ENCODE measurements around the gene TEKT1. TPM values are rescaled to one million over a fixed set of nuclear protein-coding genes. Genes with fewer than 3 reads are reported as not detected.
A peak's percentile ranks its signal among the peaks of the same experiment; 100 is the strongest.
"Not testable (repeated sequence)": the region's sequence is repeated elsewhere in the genome, so short reads cannot be mapped to it uniquely, and the experiment has no call there.

TEKT1 gene
- total RNA-seq, 8 experiments from 2014 or later, result 0.05 to 17.0 (median 0.17) TPM; not detected in 3

DNA sequence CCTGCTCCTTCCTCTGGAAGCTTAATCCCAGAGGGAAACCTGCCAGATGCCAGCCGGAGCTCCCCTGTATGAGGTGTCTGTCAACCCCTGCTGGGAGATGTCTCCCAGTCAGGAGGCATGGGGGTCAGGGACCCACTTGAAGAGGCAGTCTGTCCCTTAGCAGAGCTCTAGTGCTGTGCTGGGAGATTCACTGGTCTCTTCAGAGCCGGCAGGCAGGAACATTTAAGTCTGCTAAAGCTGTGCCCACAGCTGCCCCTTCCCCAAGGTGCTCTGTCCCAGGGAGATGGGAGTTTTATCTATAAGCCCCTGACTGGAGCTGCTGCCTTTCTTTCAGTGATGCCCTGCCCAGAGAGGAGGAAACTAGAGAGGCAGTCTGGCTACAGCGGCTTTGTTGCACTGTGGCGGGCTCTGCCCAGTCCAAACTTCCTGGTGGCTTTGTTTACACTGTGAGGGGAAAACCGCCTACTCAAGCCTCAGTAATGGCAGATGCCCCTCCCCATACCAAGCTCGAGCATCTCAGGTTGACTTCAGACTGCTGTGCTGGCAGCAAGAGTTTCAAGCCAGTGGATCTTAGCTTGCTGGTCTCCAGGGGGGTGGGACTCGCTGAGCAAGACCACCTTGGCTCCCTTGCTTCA, 17.1 kb upstream of the TEKT1 start:
- not testable (repeated sequence) for H3K4me1 ChIP-seq (replicated peaks in 1 of 2); ATAC-seq (replicated peaks in 6 of 8); H3K4me3 ChIP-seq; H3K27ac ChIP-seq
- WGBS, 10 experiments, result 43 to 100% (median 65%) methylated on average over 1 to 5 of the region's 7 CpGs; no CpG with 5 or more reads in 6 of the 10 experiments
- in situ Hi-C loops (cut with MboI; ENCODE audit: low pct_unique_long_range_greater_than_20kb in 2 of 9, low sequenced_read_pairs in 9 of 9, unreplicated experiment in 9 of 9), result loop anchor here in 2 of 9 experiments (10.0 to 25.0 kb wide), 2 partner anchors 184 to 186 kb away; partner anchors contain the start of genes C17orf100 (in 1 of the 2) and MED31 (in 1 of the 2)

DNA sequence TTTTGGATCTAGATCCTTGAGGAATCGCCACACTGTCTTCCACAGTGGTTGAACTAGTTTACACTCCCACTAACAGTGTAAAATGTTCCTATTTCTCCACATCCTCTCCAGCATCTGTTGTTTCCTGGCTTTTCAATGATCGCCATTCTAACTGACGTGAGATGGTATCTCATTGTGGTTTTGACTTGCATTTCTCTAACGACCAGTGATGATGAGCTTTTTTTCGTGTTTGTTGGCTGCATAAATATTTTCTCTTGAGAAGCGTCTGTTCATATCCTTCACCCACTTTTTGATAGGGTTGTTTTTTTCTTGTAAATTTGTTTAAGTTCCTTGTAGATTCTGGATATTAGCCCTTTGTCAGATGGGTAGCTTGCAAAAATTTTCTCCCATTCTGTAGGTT, 14.6 kb upstream of the TEKT1 start:
- in situ Hi-C loops (cut with MboI; ENCODE audit: low pct_unique_long_range_greater_than_20kb in 2 of 9, low sequenced_read_pairs in 9 of 9, unreplicated experiment in 9 of 9), result loop anchor here in 2 of 9 experiments (10.0 to 25.0 kb wide), 2 partner anchors 181 to 184 kb away; partner anchors contain the start of genes C17orf100 (in 1 of the 2) and MED31 (in 1 of the 2)
- H3K27ac ChIP-seq; H3K4me1 ChIP-seq (replicated peaks in 1 of 2); H3K4me3 ChIP-seq; ATAC-seq (replicated peaks in 6 of 8): not testable (repeated sequence)
- 40 to 83% (median 64%) methylated on average over 2 to 6 of the region's 6 CpGs; no CpG with 5 or more reads in 1 of the 10 experiments for WGBS, 10 experiments

DNA sequence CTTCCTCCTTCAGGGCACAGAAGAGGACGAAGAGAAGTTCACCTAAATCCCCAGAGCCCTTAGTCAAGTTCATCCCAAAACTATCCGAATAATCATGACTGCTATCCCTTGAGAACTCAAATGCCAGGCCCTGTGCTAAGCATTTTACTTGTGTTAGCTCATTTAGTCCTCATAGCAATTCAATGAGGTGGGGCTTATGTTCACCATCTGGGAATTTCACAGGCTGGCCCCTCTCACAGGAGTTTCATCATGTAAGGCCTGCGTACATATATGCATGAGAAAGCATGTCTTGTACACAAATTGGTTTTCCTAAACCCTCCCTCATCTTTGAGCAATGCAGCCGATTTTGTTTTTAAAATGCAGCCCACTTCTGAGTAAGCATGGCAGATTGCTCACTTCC, 12.9 kb upstream of the TEKT1 start:
- peak in 3 of 8 experiments; percentile 26 to 93 (median 50) for ATAC-seq (replicated peaks in 6 of 8)
- not testable (repeated sequence) for H3K27ac ChIP-seq; H3K4me3 ChIP-seq; H3K4me1 ChIP-seq (replicated peaks in 1 of 2)
- in situ Hi-C loops (cut with MboI; ENCODE audit: low pct_unique_long_range_greater_than_20kb in 2 of 9, low sequenced_read_pairs in 9 of 9, unreplicated experiment in 9 of 9), result loop anchor here in 2 of 9 experiments (10.0 to 25.0 kb wide), 2 partner anchors 180 to 182 kb away; partner anchors contain the start of genes C17orf100 (in 1 of the 2) and MED31 (in 1 of the 2)
- 0 to 100% (median 56%) methylated on average over 1 to 4 of the region's 4 CpGs; no CpG with 5 or more reads in 2 of the 10 experiments for WGBS, 10 experiments

DNA sequence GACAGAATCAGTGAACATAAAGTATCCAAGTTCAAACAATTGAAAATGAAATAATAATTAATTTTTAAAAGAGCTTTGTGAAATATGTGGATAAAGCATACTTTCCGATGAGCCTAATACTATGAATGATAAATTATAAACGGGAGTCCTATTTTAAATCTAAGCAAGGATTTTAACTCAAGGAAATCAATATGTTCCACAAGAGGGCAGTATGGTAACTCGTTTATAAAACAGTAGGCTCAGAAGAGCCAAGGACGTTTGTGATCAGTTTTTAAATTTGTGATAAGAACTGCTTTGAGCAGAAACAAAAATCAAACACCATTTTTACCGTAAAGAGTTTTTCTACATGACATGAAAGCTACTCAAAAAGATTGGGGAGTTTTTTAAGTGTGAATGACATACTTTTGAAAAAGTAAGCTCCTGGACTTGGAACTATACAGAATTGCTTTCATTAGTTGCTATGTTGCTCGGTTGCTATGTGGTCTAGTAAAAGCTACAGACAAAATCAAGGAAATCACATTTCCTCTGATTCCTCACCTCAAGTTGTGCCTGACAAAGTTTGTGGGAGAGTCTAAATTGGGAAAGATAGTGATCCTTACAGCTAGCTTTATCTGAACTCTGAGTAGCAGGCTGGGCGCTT, 11.8 kb upstream of the TEKT1 start:
- H3K4me3 ChIP-seq, result no peak overlapping the region
- in situ Hi-C loops (cut with MboI; ENCODE audit: low pct_unique_long_range_greater_than_20kb in 2 of 9, low sequenced_read_pairs in 9 of 9, unreplicated experiment in 9 of 9), result loop anchor here in 2 of 9 experiments (10.0 to 25.0 kb wide), 2 partner anchors 179 to 181 kb away; partner anchors contain the start of genes C17orf100 (in 1 of the 2) and MED31 (in 1 of the 2)
- peak in 4 of 8 experiments; percentile 27 to 63 (median 51) for ATAC-seq (replicated peaks in 6 of 8)
- no peak overlapping the region for H3K27ac ChIP-seq
- peaks cover 0 to 3% of the 10 kb centered on the region in 2 donors for H3K4me1 ChIP-seq (replicated peaks in 1 of 2)
- WGBS, 10 experiments, result 0 to 31% (median 13%) methylated on average over 4 to 7 of the region's 7 CpGs

DNA sequence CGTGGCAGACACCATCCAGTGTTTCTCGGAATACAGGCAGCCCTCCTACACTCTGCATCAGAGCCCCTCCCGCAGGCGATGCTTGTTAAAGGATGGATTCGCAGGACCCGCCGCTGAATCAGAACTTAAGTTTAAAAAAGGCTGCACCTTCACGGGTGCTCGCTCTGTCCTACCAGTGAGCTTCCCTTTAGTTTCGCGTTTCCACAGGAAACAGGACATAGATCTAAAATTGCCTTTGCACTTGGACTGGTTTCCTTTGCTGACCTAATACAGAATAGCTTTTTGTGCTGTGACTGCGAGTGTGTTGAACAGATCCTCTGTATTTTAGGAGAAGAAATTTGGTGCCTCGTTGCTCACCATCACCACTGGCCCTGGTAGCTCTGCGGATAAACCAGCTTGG, 10.2 kb upstream of the TEKT1 start:
- 10 to 30% (median 18%) methylated on average over 2 to 4 of the region's 14 CpGs; no CpG with 5 or more reads in 7 of the 10 experiments for WGBS, 10 experiments
- not testable (repeated sequence) for H3K4me1 ChIP-seq (replicated peaks in 1 of 2); H3K27ac ChIP-seq; H3K4me3 ChIP-seq
- in situ Hi-C loops (cut with MboI; ENCODE audit: low pct_unique_long_range_greater_than_20kb in 2 of 9, low sequenced_read_pairs in 9 of 9, unreplicated experiment in 9 of 9), result loop anchor here in 2 of 9 experiments (10.0 to 25.0 kb wide), 2 partner anchors 177 to 179 kb away; partner anchors contain the start of genes C17orf100 (in 1 of the 2) and MED31 (in 1 of the 2)
- peak in 2 of 8 experiments; percentile 23 to 68 for ATAC-seq (replicated peaks in 6 of 8)

DNA sequence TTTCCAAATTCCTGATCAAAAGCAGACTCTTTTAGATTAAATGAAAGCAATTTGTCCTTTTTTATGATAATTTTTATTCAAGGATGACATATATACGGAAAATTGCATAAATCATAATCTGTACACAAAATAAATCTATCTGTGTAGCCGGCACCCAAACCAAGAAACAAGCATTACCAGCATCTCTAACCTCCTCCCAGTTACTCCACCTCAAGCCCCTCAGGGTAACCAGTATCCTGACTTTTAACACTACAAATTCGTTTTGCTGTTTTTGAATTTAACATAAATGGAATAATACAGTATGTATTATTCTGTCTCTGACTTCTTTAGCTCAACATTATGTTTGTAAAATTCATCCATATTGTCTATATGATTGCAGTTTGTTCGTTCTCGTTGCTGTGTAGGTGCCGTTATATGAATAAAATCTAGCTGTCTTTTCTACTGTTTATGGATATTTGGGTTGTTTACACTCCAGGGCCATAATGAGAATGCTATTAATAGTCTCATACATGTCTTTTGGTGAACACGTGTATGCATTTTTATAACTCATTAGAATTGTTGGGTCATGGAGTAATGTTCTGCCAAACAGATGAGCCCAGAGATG, 1.0 kb downstream of the TEKT1 start:
- Histone ChIP-seq H3K4me3 (no peak overlapping the region), H3K27ac (no peak overlapping the region), H3K4me1 (replicated peaks in 1 of 2) (peaks cover 0 to 9% of the 10 kb centered on the region in 2 donors)
- WGBS, 10 experiments, result 0 to 73% (median 31%) methylated on average over 4 to 7 of the region's 7 CpGs
- in situ Hi-C loops (cut with MboI; ENCODE audit: low pct_unique_long_range_greater_than_20kb in 2 of 9, low sequenced_read_pairs in 9 of 9, unreplicated experiment in 9 of 9), result loop anchor here in 1 of 9 experiments (25.0 kb wide), 1 partner anchor 168 kb away; the partner anchor contains the start of genes C17orf100 and MED31
- ATAC-seq (replicated peaks in 6 of 8), result peak in 3 of 8 experiments; percentile 7 to 21 (median 18)

DNA sequence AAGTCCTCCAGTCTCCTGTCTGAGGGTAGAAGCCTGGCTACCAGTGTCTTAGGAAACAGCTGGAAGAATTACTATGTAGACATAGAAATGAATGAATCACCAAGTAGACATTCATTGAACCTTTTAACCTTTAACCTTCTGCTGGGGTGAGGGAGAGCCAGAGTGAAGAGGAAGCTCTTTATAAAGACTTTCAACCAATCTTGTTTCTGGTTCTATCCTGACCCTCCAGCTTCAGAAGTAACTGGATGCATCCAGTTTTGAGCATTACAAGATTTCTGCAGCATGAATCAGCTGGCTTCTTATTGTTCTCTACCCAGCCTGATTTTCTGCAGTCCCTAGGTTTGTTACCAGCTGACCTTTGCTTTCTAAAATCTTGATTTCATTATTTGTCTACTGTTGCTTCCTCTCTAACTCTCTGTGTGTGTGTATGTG, 8.5 kb downstream of the TEKT1 start:
- peaks cover 0 to 8% of the 10 kb centered on the region in 2 donors for H3K4me1 ChIP-seq (replicated peaks in 1 of 2)
- peak in 5 of 8 experiments; percentile 27 to 80 (median 57) for ATAC-seq (replicated peaks in 6 of 8)
- H3K27ac ChIP-seq, result peak overlapping the region in 1 of 2 donors; percentile 64
- H3K4me3 ChIP-seq, result no peak overlapping the region
- in situ Hi-C loops (cut with MboI; ENCODE audit: low pct_unique_long_range_greater_than_20kb in 2 of 9, low sequenced_read_pairs in 9 of 9, unreplicated experiment in 9 of 9), result no loop called here

DNA sequence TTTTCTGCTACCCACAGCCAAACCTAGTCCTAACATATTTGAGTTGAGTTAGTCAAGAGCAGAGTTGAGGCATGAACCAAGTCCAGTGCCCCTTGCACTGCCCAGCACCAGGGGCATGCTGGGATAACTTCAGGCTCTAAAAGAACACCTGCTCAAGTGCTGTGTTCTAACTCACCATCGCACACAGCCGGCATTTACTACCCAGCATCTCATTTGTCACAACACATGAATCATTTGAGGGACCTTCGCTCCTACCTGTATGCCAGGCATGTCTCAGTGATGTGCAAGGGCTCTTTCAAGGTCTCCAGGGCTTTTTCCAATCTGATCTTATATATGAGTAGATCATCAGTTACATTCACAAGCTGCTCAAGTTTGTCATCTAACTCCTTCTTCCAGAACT, 12.6 kb downstream of the TEKT1 start:
- Histone ChIP-seq H3K4me1 (replicated peaks in 1 of 2) (peaks cover 0 to 8% of the 10 kb centered on the region in 2 donors), H3K27ac (no peak overlapping the region), H3K4me3 (no peak overlapping the region)
- in situ Hi-C loops (cut with MboI; ENCODE audit: low pct_unique_long_range_greater_than_20kb in 2 of 9, low sequenced_read_pairs in 9 of 9, unreplicated experiment in 9 of 9), result no loop called here
- no peak for ATAC-seq (replicated peaks in 6 of 8)
- 25 to 100% (median 80%) methylated on average over 1 to 2 of the region's 3 CpGs; no CpG with 5 or more reads in 3 of the 10 experiments for WGBS, 10 experiments

DNA sequence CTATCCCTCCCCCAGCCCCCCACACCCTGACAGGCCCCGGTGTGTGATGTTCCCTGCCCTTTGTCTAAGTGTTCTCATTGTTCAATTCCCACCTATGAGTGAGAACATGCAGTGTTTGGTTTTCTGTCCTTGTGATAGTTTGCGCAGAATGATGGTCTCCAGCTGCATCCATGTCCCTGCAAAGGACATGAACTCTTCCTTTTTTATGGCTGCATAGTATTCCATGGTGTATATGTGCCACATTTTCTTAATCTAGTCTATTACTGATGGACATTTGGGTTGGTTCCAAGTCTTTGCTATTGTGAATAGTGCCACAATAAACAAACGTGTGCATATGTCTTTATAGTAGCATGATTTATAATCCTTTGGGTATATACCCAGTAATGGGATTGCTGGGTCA, 15.2 kb downstream of the TEKT1 start:
- H3K4me3 ChIP-seq; ATAC-seq (replicated peaks in 6 of 8); H3K27ac ChIP-seq; H3K4me1 ChIP-seq (replicated peaks in 1 of 2); in situ Hi-C loops (cut with MboI; ENCODE audit: low pct_unique_long_range_greater_than_20kb in 2 of 9, low sequenced_read_pairs in 9 of 9, unreplicated experiment in 9 of 9): not testable (repeated sequence)
- 0 to 83% (median 60%) methylated on average over 1 of the region's 3 CpGs; no CpG with 5 or more reads in 7 of the 10 experiments for WGBS, 10 experiments

DNA sequence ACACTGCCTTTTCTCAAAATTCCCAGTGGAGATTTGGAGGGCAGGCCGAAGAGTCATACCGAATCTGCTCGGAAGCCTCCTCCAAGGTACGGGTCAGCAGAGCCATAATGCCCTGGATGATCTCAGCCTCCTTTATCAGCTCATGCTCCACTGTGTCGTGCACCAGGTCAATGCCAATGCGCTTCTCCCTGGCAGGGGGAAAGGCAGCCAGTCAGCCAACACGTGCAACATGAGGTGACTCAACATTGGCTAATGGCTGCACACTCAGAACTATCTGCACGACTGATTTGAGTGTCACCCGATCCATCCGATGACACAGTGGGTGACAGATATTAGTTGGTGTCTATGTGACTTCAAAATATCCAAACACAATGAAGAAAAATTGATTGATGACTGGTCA, 15.8 kb downstream of the TEKT1 start:
- 51 to 90% (median 75%) methylated on average over 2 to 9 of the region's 10 CpGs; no CpG with 5 or more reads in 3 of the 10 experiments for WGBS, 10 experiments
- in situ Hi-C loops (cut with MboI; ENCODE audit: low pct_unique_long_range_greater_than_20kb in 2 of 9, low sequenced_read_pairs in 9 of 9, unreplicated experiment in 9 of 9), result no loop called here

DNA sequence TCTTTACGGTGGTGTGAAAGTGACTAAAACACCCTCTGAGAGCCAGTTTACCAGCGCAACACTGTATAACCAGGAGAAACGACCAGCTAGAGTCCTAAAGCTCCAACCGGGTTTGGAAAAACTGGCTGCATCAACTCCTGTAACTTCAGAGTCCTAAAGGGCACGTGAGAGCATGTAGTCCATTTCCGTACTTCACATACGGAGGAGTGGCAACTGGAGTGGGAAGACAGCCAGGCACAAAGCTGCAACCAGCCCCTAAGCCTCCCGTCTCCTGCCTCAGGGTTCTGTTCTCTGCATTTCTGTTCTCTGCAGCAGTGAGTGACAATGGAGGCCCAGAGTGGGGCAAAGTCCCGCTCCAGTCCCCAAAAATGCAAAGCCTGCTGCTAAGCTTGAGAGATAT, 19.2 kb downstream of the TEKT1 start:
- Histone ChIP-seq H3K4me1 (replicated peaks in 1 of 2) (no peaks in the 10 kb centered on the region), H3K27ac (no peak overlapping the region), H3K4me3 (no peak overlapping the region)
- no peak for ATAC-seq (replicated peaks in 6 of 8)
- in situ Hi-C loops (cut with MboI; ENCODE audit: low pct_unique_long_range_greater_than_20kb in 2 of 9, low sequenced_read_pairs in 9 of 9, unreplicated experiment in 9 of 9), result no loop called here
- 0 to 100% (median 44%) methylated on average over 1 to 5 of the region's 9 CpGs; no CpG with 5 or more reads in 1 of the 10 experiments for WGBS, 10 experiments

More for the DNA sequence above, 15.8 kb downstream of the TEKT1 start:
- no peak overlapping the region for H3K4me3 ChIP-seq
- no peak for ATAC-seq (replicated peaks in 6 of 8)
- H3K27ac ChIP-seq, result no peak overlapping the region
- H3K4me1 ChIP-seq (replicated peaks in 1 of 2), result no peaks in the 10 kb centered on the region

DNA sequence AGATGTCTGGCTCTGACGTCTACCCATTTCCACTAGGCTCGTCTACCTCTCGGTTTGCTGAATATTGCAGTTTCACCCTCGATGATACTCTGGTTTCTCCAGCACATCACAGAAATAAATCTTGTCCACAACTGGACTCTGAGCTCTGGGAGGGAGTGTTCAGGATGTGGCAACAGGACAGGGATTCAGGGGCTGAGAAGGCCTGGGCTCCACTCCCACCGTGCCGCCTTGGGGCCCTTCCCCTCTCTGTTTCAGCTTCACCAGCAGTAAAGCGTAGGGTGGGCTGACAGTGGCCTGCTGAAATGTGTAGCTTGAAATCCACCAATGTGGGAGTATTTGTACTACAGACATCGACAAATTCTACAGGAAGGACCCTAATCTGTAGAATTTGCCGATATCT, 20.0 kb downstream of the TEKT1 start:
- no peak overlapping the region for H3K27ac ChIP-seq
- in situ Hi-C loops (cut with MboI; ENCODE audit: low pct_unique_long_range_greater_than_20kb in 2 of 9, low sequenced_read_pairs in 9 of 9, unreplicated experiment in 9 of 9), result no loop called here
- ATAC-seq (replicated peaks in 6 of 8), result no peak
- H3K4me1 ChIP-seq (replicated peaks in 1 of 2), result no peaks in the 10 kb centered on the region
- no peak overlapping the region for H3K4me3 ChIP-seq
- 20 to 83% (median 60%) methylated on average over 1 to 8 of the region's 9 CpGs; no CpG with 5 or more reads in 1 of the 10 experiments for WGBS, 10 experiments
